ENCODE results near the gene WDFY2. TPM values are rescaled to one million over a fixed set of nuclear protein-coding genes. Genes with fewer than 3 reads are reported as not detected.
"Not testable (repeated sequence)": the region's sequence is repeated elsewhere in the genome, so short reads cannot be mapped to it uniquely, and the experiment has no call there.

The WDFY2 gene
- 19.0 TPM for total RNA-seq

- no peaks in the 10 kb centered on the region for H3K9me3 ChIP-seq (ENCODE audit: low read depth, low read length)
- H3K4me1 ChIP-seq (ENCODE audit: insufficient read depth, low read length), result peaks cover 27% of the 10 kb centered on the region
- H3K4me3 ChIP-seq (ENCODE audit: low read length), result peak within 1 kb of the TSS; percentile 92
- H3K27me3 ChIP-seq (ENCODE audit: insufficient read depth, low read length), result no peaks in the 10 kb centered on the region
These were observed at the start of gene WDFY2 for GRCh38 chr13:51583875-51584730. TSS of gene WDFY2 (plus strand) at chr13:51584462. CDS start at chr13:51584688, 226 bp downstream.

DNA sequence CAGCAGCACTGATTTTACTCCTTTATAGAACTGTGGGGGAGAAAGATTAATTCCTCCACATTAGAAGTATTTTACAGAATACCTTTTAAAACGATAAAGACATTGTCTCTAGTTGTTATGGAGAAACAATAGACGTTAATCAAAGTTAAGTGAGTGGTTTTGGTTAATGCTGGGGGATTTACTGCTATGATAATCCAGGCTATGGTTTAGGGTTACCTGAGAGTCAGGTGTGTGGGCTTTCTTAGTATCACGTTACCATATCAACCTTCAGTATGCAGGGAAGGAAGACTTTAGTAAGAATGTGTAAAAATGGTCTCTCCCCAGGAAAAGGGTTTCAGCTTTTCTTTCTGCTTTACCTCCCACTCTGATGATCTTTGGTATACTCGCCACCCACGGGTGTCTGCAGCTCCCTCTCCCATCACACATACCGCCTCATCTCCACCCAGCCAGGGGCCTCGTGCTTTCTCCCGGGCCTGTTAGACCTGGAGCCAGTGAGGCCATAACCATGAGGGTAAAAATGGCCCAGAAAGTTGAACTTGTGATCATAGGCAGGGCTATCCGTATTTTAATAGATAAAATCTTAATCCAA is 45.6 kb upstream of the WDFY2 start:
- no peaks in the 10 kb centered on the region for H3K9me3 ChIP-seq (ENCODE audit: low read depth, low read length)
- H3K4me1 ChIP-seq (ENCODE audit: insufficient read depth, low read length), result peaks cover 10% of the 10 kb centered on the region
- no peaks in the 10 kb centered on the region for H3K27me3 ChIP-seq (ENCODE audit: insufficient read depth, low read length)
- H3K4me3 ChIP-seq (ENCODE audit: low read length), result no peak overlapping the region

DNA sequence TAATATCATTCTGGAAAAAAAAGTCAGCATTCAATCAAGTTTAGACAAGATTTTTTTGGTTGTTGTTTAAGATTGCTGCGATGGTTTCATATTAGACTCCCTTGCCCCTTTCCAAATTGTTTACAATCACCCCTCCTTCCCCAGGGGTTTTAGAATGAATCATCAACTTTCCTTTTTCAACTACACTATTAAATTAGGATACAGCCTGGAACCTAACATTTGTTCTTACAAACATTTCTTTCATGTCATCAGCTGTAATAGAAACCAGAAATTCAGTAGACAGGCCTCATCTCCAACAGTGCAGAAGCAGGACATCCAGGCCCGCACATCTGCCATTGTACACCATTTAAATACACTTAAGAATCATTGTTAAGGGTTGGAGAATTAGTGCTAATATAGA is 44.4 kb upstream of the WDFY2 start:
- no peaks in the 10 kb centered on the region for H3K4me1 ChIP-seq (ENCODE audit: insufficient read depth, low read length)
- no peaks in the 10 kb centered on the region for H3K9me3 ChIP-seq (ENCODE audit: low read depth, low read length)
- no peaks in the 10 kb centered on the region for H3K27me3 ChIP-seq (ENCODE audit: insufficient read depth, low read length)
- H3K4me3 ChIP-seq (ENCODE audit: low read length), result no peak overlapping the region

GRCh38 chr13:51541037-51541436 is 43.2 kb upstream of the WDFY2 start:
- Histone ChIP-seq H3K4me3 (ENCODE audit: low read length) (no peak overlapping the region), H3K27me3 (ENCODE audit: insufficient read depth, low read length) (no peaks in the 10 kb centered on the region), H3K4me1 (ENCODE audit: insufficient read depth, low read length) (no peaks in the 10 kb centered on the region), H3K9me3 (ENCODE audit: low read depth, low read length) (no peaks in the 10 kb centered on the region)

DNA sequence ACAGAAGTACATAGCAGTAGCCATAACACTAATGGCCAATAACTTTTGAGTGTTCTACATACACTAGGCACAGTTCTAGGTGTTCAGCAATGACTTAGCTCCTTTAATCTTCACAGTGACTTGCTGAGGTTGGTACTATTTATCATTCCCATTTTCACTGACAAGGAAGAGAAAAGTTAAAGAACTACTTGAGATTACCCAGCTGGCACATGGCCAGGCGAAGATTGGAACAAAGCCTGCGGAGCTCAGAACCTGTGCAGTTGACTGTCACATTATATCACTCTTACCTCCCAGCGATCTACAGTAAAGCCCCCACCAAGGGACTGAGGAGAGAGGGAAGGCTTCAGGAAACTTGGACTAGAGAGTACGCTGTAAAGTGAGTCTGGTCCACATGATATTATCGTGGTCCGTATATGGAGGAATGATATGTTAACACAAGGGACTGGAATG is 42.4 kb upstream of the WDFY2 start:
- Histone ChIP-seq H3K4me3 (ENCODE audit: low read length) (no peak overlapping the region), H3K9me3 (ENCODE audit: low read depth, low read length) (no peaks in the 10 kb centered on the region), H3K4me1 (ENCODE audit: insufficient read depth, low read length) (no peaks in the 10 kb centered on the region), H3K27me3 (ENCODE audit: insufficient read depth, low read length) (no peaks in the 10 kb centered on the region)

DNA sequence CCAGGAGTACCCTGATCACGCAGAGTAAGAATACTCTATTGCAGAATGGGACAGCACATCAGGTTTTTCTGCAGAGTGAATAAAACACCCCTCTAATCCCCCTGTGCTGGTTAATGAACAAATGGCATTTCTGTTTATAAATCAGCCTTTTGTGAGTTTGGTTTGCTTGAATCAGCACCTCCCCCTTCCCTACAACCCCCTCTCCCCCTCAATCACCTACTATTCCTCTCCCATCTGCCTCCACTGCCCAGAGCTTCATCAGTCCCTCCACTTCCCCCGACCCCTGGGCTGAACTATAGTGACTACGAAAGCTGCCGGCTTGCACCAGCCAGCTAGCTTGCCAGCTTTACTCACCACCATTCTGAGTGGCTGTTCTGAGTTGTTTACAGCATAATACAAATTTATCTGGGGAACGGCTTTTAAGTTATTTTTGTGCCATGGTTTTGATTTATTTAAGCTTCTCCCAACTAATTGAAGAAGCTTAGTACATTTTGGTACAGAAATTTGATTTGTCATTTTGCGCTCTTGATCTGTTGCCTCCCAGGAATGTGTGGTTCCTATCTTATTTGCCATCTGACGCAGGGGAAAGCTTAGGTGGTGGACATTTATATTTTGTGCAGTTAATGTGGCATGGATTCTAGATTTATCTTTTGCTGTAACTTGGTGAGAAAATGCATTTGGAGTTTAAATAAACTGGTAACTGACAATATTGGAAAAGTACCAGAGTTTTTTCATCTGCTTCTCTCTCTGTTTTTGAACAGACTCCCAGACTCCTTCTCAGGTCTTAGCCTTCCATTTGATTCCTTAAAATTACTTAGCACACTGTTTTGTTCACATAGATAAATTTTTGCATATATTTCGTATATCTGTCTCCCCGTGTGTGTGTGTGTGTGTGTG is 41.7 kb upstream of the WDFY2 start:
- Histone ChIP-seq H3K4me1 (ENCODE audit: insufficient read depth, low read length) (no peaks in the 10 kb centered on the region), H3K9me3 (ENCODE audit: low read depth, low read length) (no peaks in the 10 kb centered on the region), H3K27me3 (ENCODE audit: insufficient read depth, low read length) (no peaks in the 10 kb centered on the region), H3K4me3 (ENCODE audit: low read length) (no peak overlapping the region)

DNA sequence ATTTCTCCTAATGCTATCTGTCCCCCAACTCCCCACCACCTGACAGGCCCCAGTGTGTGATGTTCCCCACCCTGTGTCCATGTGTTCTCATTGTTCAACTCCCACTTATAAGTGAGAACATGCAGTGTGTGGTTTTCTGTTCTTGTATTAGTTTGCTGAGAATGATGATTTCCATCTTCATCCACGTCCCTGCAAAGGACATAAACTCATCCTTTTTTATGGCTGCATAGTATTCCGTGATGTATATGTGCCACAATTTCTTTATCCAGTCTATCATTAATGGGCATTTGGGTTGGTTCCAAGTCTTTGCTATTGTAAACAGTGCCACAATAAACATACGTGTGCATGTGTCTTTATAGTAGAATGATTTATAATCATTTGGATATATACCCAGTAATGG is 38.8 kb upstream of the WDFY2 start:
- not testable (repeated sequence) for H3K4me3 ChIP-seq (ENCODE audit: low read length); H3K9me3 ChIP-seq (ENCODE audit: low read depth, low read length); H3K27me3 ChIP-seq (ENCODE audit: insufficient read depth, low read length)
- peaks cover 18% of the 10 kb centered on the region for H3K4me1 ChIP-seq (ENCODE audit: insufficient read depth, low read length)

DNA sequence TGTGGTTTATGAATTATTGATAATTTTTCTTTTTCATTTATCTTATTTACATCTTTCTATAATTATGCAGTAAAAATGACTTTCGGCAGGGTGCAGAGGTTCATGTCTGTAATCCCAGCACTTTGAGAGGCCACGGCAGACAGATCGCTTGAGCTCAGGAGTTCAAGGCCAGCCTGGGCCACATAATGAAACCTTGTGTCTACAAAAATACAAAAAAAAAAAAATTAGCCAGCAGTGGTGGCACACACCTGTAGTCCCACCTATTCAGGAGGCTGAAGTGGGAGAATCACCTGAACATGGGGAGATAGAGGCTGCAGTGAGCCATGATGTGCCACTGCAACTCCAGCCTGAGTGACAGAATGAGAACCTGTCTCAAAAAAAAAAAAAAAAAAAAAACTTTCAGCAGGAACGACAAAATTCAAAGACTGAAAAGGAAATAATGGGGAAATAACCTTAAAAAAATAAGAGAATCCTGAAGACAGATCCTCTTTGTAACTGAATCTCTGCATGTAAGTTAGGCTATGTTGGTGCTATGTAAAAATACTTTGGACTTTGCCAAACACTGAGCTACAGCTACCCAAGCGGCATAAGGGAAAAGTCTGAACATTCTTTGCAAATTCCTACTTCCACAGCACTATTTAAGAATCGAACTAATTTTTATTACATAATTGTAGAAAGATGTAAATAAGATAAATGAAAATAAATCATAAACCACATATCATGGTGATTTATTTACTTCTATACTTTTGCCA is 36.7 kb upstream of the WDFY2 start:
- Histone ChIP-seq H3K4me3 (ENCODE audit: low read length) (no peak overlapping the region), H3K9me3 (ENCODE audit: low read depth, low read length) (no peaks in the 10 kb centered on the region), H3K27me3 (ENCODE audit: insufficient read depth, low read length) (no peaks in the 10 kb centered on the region), H3K4me1 (ENCODE audit: insufficient read depth, low read length) (peaks cover 24% of the 10 kb centered on the region)

GRCh38 chr13:51549050-51549449 is 35.2 kb upstream of the WDFY2 start:
- Histone ChIP-seq H3K4me1 (ENCODE audit: insufficient read depth, low read length) (peaks cover 31% of the 10 kb centered on the region), H3K4me3 (ENCODE audit: low read length) (no peak overlapping the region)

GRCh38 chr13:51549593-51549992 is 34.7 kb upstream of the WDFY2 start:
- Histone ChIP-seq H3K4me3 (ENCODE audit: low read length) (no peak overlapping the region), H3K4me1 (ENCODE audit: insufficient read depth, low read length) (peaks cover 31% of the 10 kb centered on the region), H3K9me3 (ENCODE audit: low read depth, low read length) (no peaks in the 10 kb centered on the region), H3K27me3 (ENCODE audit: insufficient read depth, low read length) (no peaks in the 10 kb centered on the region)

More at GRCh38 chr13:51549050-51549449, 35.2 kb upstream of the WDFY2 start:
- no peaks in the 10 kb centered on the region for H3K27me3 ChIP-seq (ENCODE audit: insufficient read depth, low read length)
- no peaks in the 10 kb centered on the region for H3K9me3 ChIP-seq (ENCODE audit: low read depth, low read length)

- Histone ChIP-seq H3K4me3 (ENCODE audit: low read length) (no peak overlapping the region), H3K4me1 (ENCODE audit: insufficient read depth, low read length) (peaks cover 31% of the 10 kb centered on the region), H3K27me3 (ENCODE audit: insufficient read depth, low read length) (no peaks in the 10 kb centered on the region), H3K9me3 (ENCODE audit: low read depth, low read length) (no peaks in the 10 kb centered on the region)
These were observed 34.1 kb upstream of the WDFY2 start for GRCh38 chr13:51550151-51550550.

GRCh38 chr13:51551416-51551815 is 32.8 kb upstream of the WDFY2 start:
- H3K9me3 ChIP-seq (ENCODE audit: low read depth, low read length), result no peaks in the 10 kb centered on the region
- H3K4me1 ChIP-seq (ENCODE audit: insufficient read depth, low read length), result peaks cover 31% of the 10 kb centered on the region
- no peaks in the 10 kb centered on the region for H3K27me3 ChIP-seq (ENCODE audit: insufficient read depth, low read length)
- no peak overlapping the region for H3K4me3 ChIP-seq (ENCODE audit: low read length)

DNA sequence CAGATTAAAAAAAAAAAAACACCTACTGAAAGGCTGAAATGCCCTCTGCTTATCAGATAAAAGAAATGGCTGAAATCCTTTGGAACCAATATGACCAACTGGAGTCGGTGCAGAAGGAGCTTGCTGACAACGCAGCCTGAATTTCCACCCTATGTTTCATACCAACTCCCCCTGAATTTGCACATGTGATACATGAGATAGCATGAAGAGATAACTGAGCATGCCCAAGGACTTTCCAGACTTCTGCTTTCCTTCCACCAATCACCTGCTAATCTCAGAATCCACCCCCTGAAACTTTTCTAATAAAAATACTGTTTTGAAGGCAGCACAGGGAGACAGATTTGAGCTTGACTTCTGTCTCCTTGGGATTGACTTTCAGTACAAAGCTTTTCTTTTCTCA is 32.2 kb upstream of the WDFY2 start:
- Histone ChIP-seq H3K9me3 (ENCODE audit: low read depth, low read length) (no peaks in the 10 kb centered on the region), H3K4me1 (ENCODE audit: insufficient read depth, low read length) (peaks cover 33% of the 10 kb centered on the region), H3K27me3 (ENCODE audit: insufficient read depth, low read length) (no peaks in the 10 kb centered on the region), H3K4me3 (ENCODE audit: low read length) (no peak overlapping the region)

GRCh38 chr13:51553531-51553930 is 30.7 kb upstream of the WDFY2 start:
- Histone ChIP-seq H3K9me3 (ENCODE audit: low read depth, low read length) (no peaks in the 10 kb centered on the region), H3K4me1 (ENCODE audit: insufficient read depth, low read length) (peaks cover 45% of the 10 kb centered on the region), H3K4me3 (ENCODE audit: low read length) (no peak overlapping the region), H3K27me3 (ENCODE audit: insufficient read depth, low read length) (no peaks in the 10 kb centered on the region)
